Hematopoietic multipotent progenitor cell treated with erythropoietin and hydrocortisone succinate and interleukin-3 and kit ligand, for 4 days (in vitro differentiated cells): Measurements from ENCODE around the gene RBM8A.
"Not testable (repeated sequence)": the region's sequence is repeated elsewhere in the genome, so short reads cannot be mapped to it uniquely, and the experiment has no call there.

Experiments
- DNase-seq: peaks from one replicate; pipeline ENCODE4 v3.0.0-alpha.2; 2015

RBM8A gene

DNA sequence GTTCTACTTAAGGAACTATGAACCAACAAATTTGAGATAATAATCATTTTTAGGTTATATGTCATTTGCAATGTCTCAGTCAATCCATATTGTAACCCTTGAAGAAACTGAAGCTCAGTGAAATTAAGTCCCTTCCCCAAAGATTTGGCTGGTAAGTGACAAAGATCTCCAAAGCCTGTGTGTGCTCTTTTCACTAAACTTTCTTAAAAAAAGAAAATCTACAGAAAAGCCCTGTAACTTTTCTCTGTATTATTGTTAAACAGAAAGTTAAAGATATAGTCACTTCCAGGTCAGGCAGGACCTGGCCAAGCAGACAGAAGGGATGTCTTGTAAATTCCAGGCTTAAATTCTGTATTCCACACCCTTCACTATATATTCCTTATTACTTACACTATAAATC, 29.1 kb upstream of the RBM8A start:
- DNase-seq, result no peak

DNA sequence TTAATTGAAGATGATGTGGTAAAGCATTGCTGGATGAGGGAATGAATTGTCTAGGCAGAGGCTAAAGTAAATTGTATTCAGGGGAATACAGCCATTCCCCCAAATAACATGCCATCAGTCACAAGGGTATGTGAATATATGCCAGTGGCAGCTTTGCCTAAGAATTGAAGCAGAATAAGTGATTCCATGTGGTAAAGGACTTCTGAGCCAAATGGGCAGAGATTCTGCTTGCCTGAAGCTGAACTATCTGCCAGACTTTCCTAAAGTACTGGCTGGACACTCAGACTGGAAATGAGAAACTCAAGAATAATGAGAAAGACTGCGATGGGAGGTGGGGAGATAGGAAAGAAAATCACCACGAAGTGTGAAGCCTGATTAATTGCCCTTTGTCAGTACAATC, 28.2 kb upstream of the RBM8A start:
- no peak for DNase-seq

DNA sequence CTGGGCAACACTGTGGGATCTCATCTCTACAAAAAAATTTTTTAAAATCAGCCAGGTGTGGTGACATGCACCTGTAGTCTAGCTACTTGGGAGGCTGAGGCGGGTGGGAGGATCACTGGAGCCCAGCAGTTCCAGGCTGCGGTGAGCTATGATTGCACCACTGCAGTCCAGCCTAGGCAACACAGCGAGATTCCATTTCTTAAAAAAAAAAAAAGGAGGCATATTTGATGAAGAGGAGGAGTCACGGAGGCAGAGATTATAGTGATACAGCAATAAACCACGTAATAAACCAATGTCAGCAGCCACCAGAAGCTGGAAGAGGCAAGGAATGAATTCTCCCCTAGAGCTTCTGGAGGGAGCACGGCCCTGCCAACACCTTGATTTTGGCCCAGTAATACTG, 26.6 kb upstream of the RBM8A start:
- no peak for DNase-seq

DNA sequence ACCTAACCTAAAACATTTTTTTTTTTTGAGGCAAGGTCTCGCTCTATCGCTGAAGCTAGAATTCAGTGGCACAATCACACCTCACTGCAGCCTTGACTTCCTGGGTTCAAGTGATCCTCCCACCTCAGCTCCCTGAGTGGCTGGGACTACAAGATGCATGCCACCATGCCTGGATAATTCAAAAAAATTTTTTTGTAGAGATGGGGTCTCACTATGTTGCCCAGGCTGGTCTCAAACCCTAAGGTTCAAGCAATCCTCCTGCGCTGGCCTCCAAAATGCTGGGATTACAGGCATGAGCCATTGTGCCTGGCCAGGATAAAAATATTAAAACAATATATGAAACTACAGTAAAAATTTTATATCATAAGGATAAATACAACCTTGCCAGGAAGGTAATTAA, 25.6 kb upstream of the RBM8A start:
- no peak for DNase-seq

DNA sequence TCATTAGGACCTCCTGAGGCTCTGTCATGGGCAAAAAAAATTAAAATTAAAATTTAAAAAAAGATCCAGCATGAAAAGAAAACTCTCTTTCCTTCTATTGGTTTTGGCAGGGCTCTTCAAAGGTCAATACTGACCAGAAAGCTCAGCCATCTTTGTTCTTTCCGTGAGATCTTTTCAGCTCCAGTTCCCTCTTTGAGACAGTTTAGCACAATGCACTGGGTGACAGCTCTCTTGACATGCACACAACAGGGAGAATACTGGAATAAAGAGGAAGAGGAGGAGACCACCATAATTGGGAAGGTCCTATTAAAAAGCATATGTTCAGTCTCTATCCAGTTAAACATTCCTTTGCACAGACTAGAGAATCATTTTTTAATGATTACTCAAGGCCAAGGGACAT, 24.2 kb upstream of the RBM8A start:
- no peak for DNase-seq

DNA sequence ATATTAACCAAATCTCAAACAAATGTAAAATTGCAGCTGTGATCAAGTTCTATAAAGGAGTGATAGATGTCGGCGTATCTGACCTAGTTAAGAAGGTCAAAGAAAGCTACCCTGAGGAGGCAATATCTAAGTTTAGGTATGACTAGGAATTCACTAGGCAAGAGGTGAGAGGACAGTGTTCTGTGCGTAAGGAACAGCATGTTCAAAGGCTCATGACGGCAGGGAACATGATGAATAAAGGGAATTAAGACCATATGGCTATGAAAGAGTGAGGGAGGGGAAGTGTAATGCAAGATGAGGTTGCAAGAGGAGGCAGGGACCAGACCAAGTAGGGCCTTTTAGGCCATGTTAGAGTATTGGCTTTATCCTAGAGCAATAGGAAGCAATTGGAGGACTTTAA, 21.9 kb upstream of the RBM8A start:
- DNase-seq, result no peak

DNA sequence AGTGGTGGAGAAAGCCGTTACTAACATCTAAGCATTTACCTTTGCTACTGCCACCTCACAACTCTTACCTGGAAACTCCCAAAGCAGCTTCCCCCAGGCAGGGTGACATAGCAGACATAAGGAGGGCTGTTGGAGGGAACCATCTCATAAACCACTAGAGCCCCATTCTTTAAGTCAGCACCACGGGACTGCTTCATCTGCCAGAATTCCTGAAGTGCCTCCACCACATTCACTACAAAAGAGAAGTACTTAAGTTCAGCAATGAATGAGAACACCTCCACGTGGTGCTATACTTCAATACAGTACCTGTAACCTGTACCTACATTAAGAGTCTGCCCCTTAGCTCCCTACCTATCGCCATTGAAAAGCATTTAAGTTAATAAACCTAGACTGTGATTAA, 20.3 kb upstream of the RBM8A start:
- DNase-seq, result no peak

DNA sequence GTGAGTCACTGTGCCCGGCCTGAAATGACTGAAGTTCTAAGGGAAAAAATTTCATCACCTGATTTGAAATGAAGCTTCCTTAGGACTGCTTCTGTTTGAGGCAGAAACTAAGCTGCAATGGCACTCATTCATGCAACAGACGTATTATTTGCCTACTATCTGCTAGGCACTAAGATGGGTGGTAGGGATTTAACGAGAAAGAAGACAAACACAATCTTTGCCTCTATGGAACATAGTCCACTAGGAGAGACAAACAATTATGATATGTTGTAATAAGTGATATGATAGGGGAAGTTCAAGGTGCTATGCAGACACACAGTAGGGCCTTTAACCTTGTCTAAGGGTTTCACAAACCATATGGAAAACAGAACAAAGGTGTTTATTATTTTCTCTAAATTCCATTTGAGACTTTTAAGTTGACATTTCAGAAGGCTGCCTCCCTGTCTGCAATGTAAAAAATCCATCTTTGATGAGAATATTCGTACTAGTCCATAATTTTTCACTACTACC, 19.2 kb upstream of the RBM8A start:
- DNase-seq, result no peak

DNA sequence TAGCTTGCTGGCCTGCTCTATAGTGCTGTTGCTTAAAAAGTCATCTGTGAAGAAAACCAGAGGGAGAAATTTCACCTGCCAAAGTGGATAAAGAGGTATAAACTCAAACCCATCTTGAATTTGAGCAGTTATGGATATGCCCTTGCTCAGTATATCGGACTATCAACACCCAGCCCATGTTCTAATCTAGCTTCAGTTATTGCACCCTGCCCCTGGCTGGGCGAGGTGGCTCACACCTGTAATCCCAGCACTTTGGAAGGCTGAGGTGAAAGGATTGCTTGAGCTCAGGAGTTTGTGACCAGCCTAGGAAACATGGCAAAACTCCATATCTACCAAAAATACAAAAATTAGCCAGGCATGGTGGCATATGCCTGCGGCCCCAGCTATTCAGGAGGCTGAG, 17.2 kb upstream of the RBM8A start:
- no peak for DNase-seq

DNA sequence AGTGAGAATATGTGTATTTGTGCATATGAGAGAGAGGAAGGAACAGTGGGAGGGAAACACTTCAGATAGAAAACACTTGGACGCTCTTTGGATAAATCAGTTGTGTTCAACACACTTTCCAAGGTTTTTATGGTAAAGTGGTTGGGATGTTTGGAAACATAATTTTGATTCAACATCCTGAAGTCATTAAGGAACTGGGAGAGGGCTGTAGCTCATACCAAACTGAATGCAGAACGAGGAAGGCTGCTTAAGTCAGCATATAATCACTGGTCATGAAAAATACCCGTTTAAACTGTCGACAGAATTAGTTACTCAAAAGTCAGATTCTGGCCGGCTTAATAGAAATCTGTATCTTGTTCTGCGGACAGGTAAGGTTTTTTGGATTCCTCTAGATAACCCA, 15.6 kb upstream of the RBM8A start:
- DNase-seq, result no peak

DNA sequence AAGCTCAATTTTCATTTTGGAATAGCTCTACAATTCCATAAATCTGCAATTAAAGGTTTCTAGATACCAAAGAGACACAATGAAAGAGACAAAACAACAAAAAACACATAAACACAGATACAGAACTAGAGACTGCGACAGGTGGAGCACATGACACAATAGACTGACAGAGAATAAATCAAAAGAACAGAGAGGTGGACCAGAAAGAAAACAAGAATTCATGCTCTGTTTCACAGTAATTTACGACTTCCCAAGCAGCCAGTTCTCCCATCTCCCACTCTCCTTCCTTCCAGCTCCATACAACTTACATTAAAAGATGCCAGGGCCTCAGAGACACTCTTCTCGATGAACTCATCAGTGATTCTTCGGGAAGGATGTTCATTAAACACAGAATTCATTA, 15.1 kb upstream of the RBM8A start:
- DNase-seq, result no peak

DNA sequence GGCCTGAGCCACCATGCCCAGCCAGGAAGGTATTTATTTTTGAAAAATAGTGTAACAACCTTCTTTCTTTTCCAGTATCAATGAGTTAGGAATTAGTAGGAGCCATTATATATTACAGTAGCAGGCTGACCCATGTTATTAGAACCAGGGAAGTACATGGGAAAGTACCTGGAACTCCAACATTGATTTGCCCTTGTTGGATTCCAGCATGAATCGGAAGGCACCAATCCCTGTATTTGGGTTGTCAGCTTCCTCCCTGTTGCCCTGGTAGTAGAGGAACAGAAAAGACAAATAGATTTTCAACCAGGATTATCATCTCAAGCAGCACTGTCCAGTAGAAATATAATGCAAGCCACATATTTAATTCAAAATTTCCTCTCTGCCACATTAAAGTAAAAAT, 10.2 kb upstream of the RBM8A start:
- no peak for DNase-seq

DNA sequence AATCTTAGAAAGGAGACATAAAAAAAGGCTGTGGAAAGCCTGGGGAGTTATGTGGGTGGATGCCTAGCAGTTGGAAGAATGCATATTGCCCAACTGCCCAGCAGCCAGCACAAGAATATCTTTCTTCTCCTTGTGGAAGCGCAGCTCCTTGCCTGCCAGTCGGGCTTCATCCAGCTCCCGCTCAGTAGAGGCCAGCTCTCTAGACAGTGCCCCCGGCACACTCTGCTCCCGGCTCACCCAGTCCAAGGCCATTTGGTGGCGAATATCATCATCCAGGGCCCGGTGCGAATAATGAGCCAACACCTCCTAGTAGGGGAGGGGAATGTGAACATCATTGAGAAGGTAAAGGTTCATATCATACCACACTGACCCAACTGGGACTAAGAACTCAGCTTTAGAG, 9.0 kb upstream of the RBM8A start:
- no peak for DNase-seq

DNA sequence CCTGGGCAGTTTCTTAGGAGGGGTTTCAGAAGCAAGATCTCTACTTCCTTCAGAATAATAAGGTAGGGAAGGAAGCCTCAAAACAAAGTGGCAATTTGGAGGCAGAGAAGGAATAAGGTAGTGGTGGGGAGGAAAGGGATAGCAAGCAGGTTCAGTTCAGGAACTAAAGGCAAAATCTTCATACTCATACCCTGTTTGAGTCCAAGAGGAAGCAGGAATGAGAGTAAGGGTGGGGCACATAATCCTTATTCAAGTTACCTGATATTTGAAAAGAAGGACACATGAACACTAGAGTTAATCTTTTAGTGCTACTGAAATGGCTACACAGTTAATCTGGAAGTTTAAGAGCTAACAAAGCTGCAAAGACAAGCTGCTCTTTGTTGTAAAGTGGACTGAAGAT, 8.4 kb upstream of the RBM8A start:
- DNase-seq, result no peak

DNA sequence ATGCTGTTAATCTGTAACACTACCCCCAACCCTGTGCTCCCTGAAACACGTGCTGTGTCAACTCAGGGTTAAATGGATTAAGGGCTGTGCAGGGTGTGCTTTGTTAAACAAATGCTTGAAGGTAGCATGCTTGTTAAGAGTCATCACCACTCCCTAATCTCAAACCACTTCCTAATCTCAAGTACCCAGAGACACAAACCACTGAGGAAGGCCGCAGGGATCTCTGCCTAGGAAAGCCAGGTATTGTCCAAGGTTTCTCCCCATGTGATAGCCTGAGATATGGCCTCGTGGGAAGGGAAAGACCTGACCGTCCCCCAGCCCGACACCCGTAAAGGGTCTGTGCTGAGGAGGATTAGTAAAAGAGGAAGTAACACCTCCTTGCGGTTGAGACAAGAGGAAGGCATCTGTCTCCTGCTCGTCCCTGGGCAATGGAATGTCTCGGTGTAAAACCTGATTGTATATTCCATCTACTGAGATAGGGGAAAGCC, 5.3 kb upstream of the RBM8A start:
- peak; percentile 88 for DNase-seq

DNA sequence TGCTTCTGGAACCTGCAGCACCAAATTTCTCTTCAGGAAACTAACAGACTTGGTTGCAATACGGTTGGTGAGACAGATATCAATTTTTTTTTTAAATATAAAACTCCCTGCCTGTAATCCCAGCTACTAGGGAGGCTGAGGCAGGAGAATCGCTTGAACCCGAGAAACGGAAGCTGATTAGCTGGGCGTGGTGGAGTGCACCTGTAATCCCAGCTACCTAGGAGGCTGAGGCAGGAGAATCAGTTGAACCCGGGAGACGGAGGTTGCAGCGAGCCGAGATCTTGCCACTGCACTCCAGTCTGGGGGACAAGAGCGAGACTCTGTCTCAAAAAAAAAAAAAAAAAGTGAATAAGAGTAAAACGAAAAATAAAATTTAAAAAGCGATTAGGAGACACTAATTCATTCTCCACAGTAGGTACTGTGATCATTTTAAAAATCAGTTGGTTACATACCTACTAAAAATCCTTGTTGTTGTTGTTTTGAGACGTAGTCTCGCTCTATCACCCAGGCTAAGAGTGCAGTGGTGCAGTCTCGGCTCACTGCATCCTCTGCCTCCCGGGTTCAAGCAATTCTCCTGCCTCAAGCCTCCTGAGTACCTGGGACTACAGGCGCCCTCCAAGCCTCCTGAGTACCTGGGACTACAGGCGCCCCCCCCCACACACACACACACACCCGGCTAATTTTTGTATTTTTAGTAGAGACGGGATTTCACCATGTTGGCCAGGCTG, 796 bp upstream of the RBM8A start:
- DNase-seq, result no peak

DNA sequence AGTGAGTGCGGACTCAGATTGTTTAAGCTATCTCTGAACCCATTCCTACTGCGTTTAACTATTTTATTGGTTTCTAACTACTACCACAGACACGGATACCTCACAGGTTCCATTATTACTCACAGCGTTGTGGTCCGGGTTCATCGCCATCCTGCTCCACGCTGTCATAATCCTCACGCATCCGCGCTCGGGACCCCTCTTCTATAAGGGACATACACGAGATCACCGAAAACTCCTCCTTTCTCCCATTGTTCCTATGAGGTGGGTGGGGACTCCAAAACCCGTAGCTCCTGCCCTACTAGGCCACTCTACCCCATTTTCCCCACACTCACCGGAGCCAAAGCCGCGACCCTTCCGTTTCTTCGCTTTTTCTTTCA, 610 bp downstream of the RBM8A start:
- no peak for DNase-seq

DNA sequence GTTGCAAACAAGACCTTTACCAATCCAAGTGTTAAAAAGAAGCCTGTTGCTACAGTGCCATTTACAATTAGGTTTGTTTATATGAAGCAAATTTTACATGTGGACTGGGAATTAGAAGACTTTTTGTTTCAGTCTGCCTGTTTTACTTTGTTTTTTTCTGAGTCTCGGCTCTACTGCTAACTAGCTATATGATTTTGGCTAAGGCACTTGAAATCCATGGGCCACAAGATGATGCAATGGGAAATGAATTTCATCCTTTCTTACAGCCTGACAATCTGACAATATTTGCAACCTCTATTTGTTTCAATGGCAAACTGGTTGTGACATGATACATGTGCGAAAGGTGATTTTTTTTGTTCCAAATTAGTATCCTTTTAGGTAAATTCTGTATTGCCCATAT, 5.0 kb downstream of the RBM8A start:
- peak; percentile 29 for DNase-seq

DNA sequence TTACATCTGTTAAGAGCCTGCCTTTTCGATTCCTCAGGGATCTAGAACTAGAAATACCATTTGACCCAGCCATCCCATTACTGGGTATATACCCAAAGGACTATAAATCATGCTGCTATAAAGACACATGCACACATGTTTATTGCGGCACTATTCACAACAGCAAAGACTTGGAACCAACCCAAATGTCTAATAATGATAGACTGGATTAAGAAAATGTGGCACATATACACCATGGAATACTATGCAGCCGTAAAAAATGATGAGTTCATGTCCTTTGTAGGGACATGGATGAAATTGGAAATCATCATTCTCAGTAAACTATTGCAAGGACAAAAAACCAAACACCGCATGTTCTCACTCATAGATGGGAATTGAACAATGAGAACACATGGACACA, 7.0 kb downstream of the RBM8A start:
- not testable (repeated sequence) for DNase-seq

DNA sequence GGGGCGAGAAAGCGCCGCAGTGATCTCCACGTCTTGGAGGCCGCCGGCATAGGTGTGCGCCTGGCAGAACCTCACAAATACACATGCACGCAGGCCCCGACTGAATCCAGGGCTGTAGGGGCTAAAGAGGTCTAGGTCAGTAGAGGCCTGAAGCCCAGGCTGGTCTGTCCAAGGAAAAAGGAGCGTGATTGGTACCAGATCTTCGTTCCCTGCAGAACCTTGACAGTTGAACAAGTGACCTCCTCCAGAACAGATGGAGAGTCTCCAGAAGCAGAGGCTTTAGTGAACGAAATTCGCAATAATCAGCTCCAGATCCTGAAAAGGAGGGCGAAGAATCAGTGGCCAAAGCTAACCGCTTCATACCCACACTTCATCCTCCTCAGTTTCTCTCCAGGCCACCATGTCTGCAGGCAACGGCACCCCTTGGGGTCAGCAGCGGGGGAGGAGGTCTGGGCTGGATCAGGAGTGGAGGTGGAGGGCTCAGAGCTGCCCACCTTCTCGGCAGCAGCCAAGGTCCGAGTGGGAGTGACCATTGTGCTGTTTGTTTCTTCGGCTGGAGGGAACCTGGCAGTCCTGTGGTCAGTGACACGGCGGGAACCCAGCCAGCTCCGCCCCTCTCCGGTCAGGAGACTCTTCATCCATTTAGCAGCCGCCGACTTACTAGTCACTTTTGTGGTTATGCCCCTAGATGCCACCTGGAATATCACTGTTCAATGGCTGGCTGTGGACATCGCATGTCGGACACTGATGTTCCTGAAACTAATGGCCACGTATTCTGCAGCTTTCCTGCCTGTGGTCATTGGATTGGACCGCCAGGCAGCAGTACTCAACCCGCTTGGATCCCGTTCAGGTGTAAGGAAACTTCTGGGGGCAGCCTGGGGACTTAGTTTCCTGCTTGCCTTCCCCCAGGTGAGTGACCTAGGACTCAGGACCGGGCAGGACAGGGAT, 8.0 kb downstream of the RBM8A start:
- peak; percentile 73 for DNase-seq

DNA sequence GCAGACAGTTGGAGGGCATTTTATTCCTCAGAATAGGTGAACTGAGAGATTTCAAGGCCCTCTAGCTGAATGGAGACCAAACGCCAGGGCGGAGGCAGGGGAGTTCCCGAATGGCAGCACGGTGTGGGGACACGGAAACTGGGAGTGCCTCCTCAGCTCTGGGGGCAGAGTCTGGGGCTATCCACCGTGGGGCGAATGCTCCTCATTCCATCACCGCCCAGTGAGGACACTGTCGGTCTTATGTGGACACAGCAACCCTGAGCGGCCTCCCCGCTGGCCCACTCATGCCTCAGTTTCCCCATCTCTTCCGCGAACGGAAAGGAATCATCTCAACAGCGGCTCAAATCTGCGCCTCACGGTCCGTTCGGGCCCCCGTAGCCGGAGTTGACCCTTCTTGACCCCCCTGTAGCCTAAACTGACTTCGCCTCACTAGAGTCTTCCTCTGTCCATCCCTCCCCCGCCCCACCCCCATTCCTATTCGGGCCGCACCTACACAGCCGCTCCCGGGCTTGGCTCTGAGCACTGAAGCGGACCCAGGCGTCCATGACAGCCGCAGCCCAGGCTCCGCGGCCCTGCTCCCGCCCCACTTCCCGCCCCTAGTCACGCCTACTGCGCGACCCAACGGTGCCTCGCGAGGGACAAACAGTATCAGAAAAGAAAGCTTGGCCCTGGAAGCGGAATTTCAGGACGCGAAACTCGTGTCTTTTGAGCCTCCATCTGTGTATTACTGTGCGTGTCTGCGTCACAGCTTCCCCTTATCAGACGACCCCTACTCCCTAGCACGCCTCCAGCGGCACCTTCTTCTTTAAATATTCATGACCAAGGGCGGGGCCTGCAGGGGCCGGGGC, 8.9 kb downstream of the RBM8A start, which contains the start of gene PEX11B:
Gene PEX11B, minus strand, starts transcription at position 574 of the 848 bp plus-strand sequence. Its CDS starts 29 bp downstream, at position 545.
- DNase-seq, result peak; percentile 98

DNA sequence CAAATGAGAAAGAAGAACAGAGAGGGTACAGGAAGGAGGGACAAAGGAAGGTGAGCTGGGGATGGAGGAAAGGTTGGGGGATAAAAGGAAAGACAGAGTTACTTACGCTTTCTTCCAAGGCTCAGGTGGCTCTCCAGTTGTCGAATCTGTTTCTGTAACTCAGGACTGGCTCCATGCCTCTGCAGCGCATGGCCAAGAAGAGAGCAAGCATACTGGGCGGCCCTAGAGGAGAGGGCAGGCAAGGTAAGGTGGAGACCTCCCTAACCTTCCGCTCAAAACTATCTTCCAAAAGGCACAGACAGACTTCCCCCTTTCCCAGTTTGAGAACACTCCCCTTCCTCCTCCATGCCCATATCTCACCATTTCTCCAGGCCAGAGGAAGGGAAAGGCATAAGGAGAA, 9.7 kb downstream of the RBM8A start:
- no peak for DNase-seq

DNA sequence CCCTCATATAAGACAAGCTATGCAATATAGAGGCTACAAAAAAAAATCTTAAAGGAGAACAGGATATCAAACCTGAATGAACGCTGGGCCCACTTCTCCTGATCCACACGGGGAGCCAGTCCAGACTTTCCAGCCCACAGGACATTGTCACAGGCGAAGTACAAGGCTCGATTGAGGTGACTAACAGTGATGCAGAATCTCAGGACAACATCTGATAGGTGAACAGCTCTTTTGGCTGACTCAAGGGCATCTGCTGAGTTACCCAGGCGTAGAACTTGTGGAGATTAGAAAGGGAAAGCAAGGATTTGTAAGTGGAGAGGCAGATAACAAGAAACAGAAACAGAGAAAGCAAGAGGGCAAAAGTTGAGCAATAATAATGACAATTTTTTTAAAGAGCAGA, 10.5 kb downstream of the RBM8A start:
- DNase-seq, result no peak
